Cardiac muscle cell (in vitro differentiated cells and primary cell): Measurements from ENCODE around the gene ZNF189. TPM values are rescaled to one million over a fixed set of nuclear protein-coding genes. Genes with fewer than 3 reads are reported as not detected.

ENCODE experiments used
- DNase-seq, 2 donors: peaks; one replicate each; pipeline versions ENCODE4 v3.0.0 to v3.0.0-alpha.2; 2010 to 2017; ENCODE audit warnings: low read depth in 1 of 2, low spot score in 1 of 2
- H3K27ac ChIP-seq: fragments of 200-600 bp; sonication (generic); 2 replicates; pipeline ENCODE4 v1.5.1; 2016
- H3K27me3 ChIP-seq: fragments of 200-600 bp; sonication (generic); 2 replicates; pipeline ENCODE4 v1.6.0; 2016; ENCODE audit warnings: control low read depth
- H3K36me3 ChIP-seq: fragments of 200-600 bp; sonication (generic); 2 replicates; pipeline ENCODE4 v1.5.1; 2016; ENCODE audit warnings: control low read depth
- H3K4me1 ChIP-seq: fragments of 200-600 bp; sonication (generic); 2 replicates; pipeline ENCODE4 v1.8.1; 2017; ENCODE audit warnings: low read depth, mild to moderate bottlenecking, mixed run types
- H3K4me3 ChIP-seq: fragments of 200-600 bp; sonication (generic); 2 replicates; pipeline ENCODE4 v1.5.1; 2016; ENCODE audit warnings: mild to moderate bottlenecking
- H3K9me3 ChIP-seq: fragments of 200-600 bp; sonication (generic); 2 replicates; pipeline ENCODE4 v1.5.1; 2017; ENCODE audit warnings: low read depth, mild to moderate bottlenecking, control low read depth
- polyA plus RNA-seq: library from polyadenylated mRNA; unstranded; fragments of >200 nt; fragmentation: Nextera tagmentation; extraction: Ambion mirVana; gene quantifications from 2 replicates; pipeline ENCODE4 v1.2.1, GENCODE V29; 2016
- total RNA-seq: library from RNA; depleted of rRNA; stranded (reverse); fragments of >200 nt; gene quantifications from 2 replicates; pipeline ENCODE4 v1.2.3, GENCODE V29; 2016
- TF ChIP-seq, protein P1 (sequence below): IDR thresholded peaks from 2 replicates; pipeline ENCODE4 v1.5.1; 2012; ENCODE audit warnings: low read depth, mild to moderate bottlenecking, low read length

ZNF189 gene
- total and polyA plus RNA-seq, 2 experiments from 2014 or later: 5.8 to 20.3 TPM

DNA sequence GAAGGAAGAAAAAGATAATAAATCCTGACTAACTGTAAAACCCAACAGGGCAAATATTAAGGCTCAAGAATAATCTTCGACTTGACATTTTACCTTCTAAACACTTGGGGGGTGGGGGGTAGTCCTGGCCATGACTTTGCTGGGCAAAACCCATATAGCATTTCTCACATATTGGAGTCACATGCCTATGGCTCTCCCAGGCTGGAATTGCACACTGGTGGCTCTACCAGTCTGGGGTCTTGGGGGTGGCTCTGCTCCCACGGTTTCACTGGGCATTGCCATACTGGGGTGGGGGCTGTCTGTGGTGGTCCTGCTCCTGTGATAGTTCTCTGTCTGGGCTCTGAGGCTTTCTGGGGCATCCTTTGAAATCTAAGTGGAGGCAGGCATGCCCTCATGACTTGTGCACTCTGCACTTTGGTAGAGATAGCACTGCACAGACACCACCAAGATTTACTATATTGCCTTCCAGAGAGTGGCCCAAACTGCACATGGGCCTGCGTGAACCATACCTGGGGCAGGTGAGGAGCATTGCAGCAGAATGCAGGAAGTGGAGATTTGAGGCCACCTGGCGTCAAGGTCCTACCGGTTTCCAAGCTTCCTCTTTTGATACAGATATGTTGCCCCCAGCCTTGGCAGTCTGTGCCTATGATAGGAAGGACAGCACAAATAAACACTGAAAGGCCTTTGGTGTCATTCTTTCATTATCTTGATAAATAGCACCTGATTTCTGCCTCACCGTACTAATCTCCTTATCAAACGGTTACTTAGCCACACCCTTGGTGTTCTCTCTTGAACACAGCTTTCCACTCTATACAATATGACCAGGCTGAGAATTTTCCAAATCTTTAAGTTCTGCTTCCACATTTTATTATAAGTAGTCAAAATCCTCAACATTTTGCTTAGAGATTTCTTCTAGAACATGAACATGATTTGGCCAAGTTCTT lies 43.6 kb upstream of the ZNF189 start:
- Histone ChIP-seq H3K27me3 (no peaks in the 10 kb centered on the region), H3K36me3 (no peaks in the 10 kb centered on the region), H3K4me1 (no peaks in the 10 kb centered on the region), H3K27ac (no peak overlapping the region), H3K4me3 (no peak overlapping the region), H3K9me3 (no peaks in the 10 kb centered on the region)
- TF ChIP-seq, protein P1, sequence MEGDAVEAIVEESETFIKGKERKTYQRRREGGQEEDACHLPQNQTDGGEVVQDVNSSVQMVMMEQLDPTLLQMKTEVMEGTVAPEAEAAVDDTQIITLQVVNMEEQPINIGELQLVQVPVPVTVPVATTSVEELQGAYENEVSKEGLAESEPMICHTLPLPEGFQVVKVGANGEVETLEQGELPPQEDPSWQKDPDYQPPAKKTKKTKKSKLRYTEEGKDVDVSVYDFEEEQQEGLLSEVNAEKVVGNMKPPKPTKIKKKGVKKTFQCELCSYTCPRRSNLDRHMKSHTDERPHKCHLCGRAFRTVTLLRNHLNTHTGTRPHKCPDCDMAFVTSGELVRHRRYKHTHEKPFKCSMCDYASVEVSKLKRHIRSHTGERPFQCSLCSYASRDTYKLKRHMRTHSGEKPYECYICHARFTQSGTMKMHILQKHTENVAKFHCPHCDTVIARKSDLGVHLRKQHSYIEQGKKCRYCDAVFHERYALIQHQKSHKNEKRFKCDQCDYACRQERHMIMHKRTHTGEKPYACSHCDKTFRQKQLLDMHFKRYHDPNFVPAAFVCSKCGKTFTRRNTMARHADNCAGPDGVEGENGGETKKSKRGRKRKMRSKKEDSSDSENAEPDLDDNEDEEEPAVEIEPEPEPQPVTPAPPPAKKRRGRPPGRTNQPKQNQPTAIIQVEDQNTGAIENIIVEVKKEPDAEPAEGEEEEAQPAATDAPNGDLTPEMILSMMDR: no peak
- no peak for DNase-seq

- H3K4me3 ChIP-seq: no peak overlapping the region
- DNase-seq: no peak
- H3K36me3 ChIP-seq: no peaks in the 10 kb centered on the region
- H3K27me3 ChIP-seq: no peaks in the 10 kb centered on the region
- TF ChIP-seq, protein P1: no peak
- no peaks in the 10 kb centered on the region for H3K9me3 ChIP-seq
- H3K27ac ChIP-seq: no peak overlapping the region
- H3K4me1 ChIP-seq: no peaks in the 10 kb centered on the region
These were observed 42.0 kb upstream of the ZNF189 start for GRCh38 chr9:101356619-101357018.

- H3K27ac ChIP-seq: no peak overlapping the region
- H3K27me3 ChIP-seq: no peaks in the 10 kb centered on the region
- no peak overlapping the region for H3K4me3 ChIP-seq
- H3K9me3 ChIP-seq: no peaks in the 10 kb centered on the region
- no peaks in the 10 kb centered on the region for H3K36me3 ChIP-seq
- TF ChIP-seq, protein P1: no peak
- H3K4me1 ChIP-seq: no peaks in the 10 kb centered on the region
- DNase-seq: no peak
These were observed 39.0 kb upstream of the ZNF189 start for GRCh38 chr9:101359679-101360078.

GRCh38 chr9:101360647-101361046 lies 38.0 kb upstream of the ZNF189 start:
- Histone ChIP-seq H3K9me3 (no peaks in the 10 kb centered on the region), H3K4me1 (no peaks in the 10 kb centered on the region), H3K27me3 (no peaks in the 10 kb centered on the region), H3K36me3 (no peaks in the 10 kb centered on the region), H3K27ac (no peak overlapping the region), H3K4me3 (no peak overlapping the region)
- TF ChIP-seq, protein P1: no peak
- no peak for DNase-seq

- no peaks in the 10 kb centered on the region for H3K36me3 ChIP-seq
- H3K4me1 ChIP-seq: no peaks in the 10 kb centered on the region
- TF ChIP-seq, protein P1: no peak
- no peak overlapping the region for H3K27ac ChIP-seq
- no peaks in the 10 kb centered on the region for H3K27me3 ChIP-seq
- no peaks in the 10 kb centered on the region for H3K9me3 ChIP-seq
- DNase-seq: no peak
- H3K4me3 ChIP-seq: no peak overlapping the region
These were observed 36.2 kb upstream of the ZNF189 start for GRCh38 chr9:101362450-101362849.
